ENCODE measurements around the gene LMTK2.
"Not testable (repeated sequence)": the region's sequence is repeated elsewhere in the genome, so short reads cannot be mapped to it uniquely, and the experiment has no call there.

The LMTK2 gene

GRCh38 chr7:98107313-98107721 is 655 bp downstream of the LMTK2 start:
- DNase-seq, result peak; percentile 11

- no peak for DNase-seq
These were observed 3.8 kb downstream of the LMTK2 start for GRCh38 chr7:98110249-98111022.

- no peak for DNase-seq
These were observed 5.4 kb downstream of the LMTK2 start for GRCh38 chr7:98112077-98112476.

- no peak for DNase-seq
These were observed 9.3 kb downstream of the LMTK2 start for GRCh38 chr7:98115746-98116525.

GRCh38 chr7:98116656-98117461 is 10.2 kb downstream of the LMTK2 start:
- DNase-seq, result no peak

- DNase-seq, result no peak
These were observed 12.7 kb downstream of the LMTK2 start for GRCh38 chr7:98119256-98119918.

- no peak for DNase-seq
These were observed 13.9 kb downstream of the LMTK2 start for GRCh38 chr7:98120559-98120958.

GRCh38 chr7:98121388-98121787 is 14.7 kb downstream of the LMTK2 start:
- DNase-seq, result not testable (repeated sequence)

GRCh38 chr7:98123365-98123696 is 16.7 kb downstream of the LMTK2 start:
- no peak for DNase-seq

GRCh38 chr7:98125759-98126158 is 19.1 kb downstream of the LMTK2 start:
- no peak for DNase-seq

- no peak for DNase-seq
These were observed 19.9 kb downstream of the LMTK2 start for GRCh38 chr7:98126311-98127142.

- no peak for DNase-seq
These were observed 21.7 kb downstream of the LMTK2 start for GRCh38 chr7:98128346-98128745.

GRCh38 chr7:98130959-98131358 is 24.3 kb downstream of the LMTK2 start:
- no peak for DNase-seq

- peak; percentile 69 for DNase-seq
These were observed 26.5 kb downstream of the LMTK2 start for GRCh38 chr7:98133181-98133580.

GRCh38 chr7:98133621-98134303 is 27.1 kb downstream of the LMTK2 start:
- DNase-seq, result peak; percentile 9

GRCh38 chr7:98134420-98135228 is 28.0 kb downstream of the LMTK2 start:
- no peak for DNase-seq

GRCh38 chr7:98135984-98136383 is 29.3 kb downstream of the LMTK2 start:
- no peak for DNase-seq

- DNase-seq, result no peak
These were observed 29.8 kb downstream of the LMTK2 start for GRCh38 chr7:98136423-98136822.

GRCh38 chr7:98137134-98137825 is 30.6 kb downstream of the LMTK2 start:
- DNase-seq, result no peak

- DNase-seq, result no peak
These were observed 31.1 kb downstream of the LMTK2 start for GRCh38 chr7:98137826-98138151.
